KG1 (cell line): Measurements from ENCODE around the gene FOXRED2.
A peak's percentile ranks its signal among the peaks of the same experiment; 100 is the strongest.

ENCODE experiments used
- DNase-seq: peaks from one replicate; lab custom pipeline; 2025; lab: John Stamatoyannopoulos, UW

FOXRED2 gene

GRCh38 chr22:36514766-36515165, 7.9 kb upstream of the FOXRED2 start:
- no peak for DNase-seq

DNA sequence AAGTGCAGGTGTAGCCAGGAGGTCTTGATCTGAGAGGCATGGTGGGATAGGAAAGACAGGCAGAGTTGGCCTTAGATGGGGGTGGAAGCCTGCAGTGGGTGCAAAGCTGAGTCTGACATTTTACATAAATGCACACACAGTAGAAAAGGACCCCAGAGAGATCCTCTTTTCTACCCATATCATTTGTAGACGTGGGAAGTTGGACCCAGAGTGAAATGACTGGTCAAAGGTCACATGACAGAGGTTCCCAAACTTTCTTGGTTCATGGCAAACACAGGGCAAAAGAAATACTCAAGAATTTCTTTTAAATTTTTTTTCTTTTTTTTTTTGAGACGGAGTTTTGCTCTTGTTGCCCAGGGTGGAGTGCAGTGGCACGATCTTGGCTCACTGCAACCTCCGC, 6.2 kb upstream of the FOXRED2 start:
- no peak for DNase-seq

- DNase-seq, result no peak
These were observed 5.5 kb upstream of the FOXRED2 start for GRCh38 chr22:36512333-36512732.

- no peak for DNase-seq
These were observed 4.4 kb upstream of the FOXRED2 start for GRCh38 chr22:36510966-36511881.

DNA sequence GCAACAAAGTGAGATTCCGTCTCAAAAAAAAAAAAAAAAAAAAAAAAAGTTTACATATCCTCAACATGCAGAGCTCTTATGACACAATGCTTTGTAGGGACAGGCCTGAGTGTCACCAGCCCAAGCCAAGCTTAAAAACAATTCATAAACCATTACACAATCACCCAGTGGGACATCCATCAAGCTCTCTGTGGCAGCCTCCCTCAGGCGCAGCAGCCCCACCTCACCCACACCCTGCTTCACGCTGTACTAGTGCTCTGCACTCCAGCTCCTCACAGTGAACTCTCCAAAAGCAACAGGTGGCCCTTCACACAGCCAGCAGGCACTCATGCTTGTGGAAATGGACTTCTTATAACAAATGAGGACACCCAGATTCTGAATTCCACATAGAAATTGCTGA, 3.5 kb upstream of the FOXRED2 start:
- no peak for DNase-seq

DNA sequence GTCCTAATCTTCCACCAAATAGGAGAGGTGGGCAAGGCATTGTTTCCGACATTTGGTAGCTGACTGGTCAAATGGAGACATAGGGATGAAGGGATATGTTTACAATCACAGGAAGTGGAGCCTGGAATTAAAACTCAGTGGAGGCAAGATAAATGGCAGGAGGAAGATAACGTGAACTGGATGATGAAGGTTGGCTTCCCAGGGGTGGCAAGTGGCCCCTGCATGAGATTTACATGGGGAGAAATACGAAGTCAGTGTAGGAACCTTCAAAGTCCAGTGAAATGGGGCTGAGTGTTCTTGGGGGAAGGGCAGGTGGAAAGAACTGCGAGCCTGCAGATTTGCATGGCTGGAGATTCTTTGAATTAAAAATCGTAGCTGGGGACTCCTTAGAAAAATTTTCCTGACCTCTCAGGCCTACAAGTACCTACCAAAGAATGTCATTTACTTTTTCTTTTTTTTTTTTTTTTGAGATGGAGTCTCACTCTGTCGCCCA, 724 bp upstream of the FOXRED2 start:
- no peak for DNase-seq

DNA sequence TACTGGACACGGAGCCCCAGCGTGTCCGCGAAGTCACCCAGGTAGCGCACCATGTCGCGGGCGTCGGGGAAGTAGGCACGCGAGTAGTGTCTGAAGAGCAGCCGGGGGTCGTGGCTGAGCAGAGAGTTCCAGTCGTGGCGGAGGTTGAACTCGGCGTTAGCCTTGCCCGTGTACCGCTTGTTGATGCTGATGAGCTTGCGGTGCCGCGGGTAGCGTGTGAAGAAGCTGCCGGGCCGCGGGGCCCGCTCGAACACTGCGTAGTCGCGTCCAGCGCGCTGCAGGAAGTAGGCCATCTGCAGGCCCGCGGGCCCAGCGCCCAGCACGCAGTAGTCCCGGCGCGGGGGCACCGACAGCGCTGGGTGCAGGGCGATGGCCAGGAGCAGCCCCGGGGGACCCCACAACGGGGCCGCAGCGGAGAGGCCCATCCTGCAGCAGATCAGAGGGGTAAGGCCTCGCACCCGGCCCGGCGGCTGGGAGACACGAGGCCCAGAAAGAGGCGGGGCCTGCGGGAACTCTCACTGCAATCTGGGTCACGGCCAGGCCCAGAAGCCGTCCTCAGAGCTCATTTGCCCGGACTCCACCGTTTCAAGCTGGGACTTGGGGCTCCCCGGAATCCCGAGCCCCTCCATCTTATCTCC, 723 bp downstream of the FOXRED2 start:
- no peak for DNase-seq

DNA sequence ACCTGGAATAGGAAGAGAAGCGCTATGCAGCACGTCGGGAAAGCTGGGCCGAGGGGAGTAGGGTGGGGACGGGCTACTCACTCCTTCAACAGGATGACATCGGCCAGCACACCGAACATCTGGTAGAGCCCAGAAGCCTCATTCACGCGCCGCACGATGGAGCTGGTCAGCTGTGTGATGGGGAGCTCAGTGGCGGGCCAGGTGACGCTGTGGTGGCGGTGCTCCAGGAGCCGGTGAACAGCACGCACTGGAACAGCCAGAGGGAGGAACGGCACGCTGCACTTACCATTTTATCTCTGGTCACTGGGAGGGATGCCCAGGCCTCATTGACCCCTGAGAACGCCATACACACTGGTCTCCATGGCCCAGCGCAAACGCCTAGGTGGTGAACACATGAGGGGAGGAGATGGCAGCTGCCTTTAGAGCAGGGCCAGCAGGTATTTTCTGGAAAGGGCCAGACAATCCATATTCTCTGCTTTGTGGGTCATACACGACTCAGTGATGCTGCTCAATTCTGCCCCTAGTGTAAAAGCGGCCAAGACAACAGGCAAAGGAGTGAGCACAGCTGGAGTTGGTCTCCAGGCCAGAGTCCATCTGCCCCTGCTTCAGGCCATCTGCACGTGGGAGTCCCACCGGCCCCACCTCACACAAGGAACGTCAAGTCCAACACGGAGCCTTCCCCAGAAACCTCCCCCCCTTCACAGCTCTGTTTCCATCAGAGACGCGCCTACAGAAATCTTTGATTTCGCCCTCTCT, 8.8 kb downstream of the FOXRED2 start:
- no peak for DNase-seq

- DNase-seq, result peak; percentile 75
These were observed 13.1 kb downstream of the FOXRED2 start for GRCh38 chr22:36493690-36494110.

DNA sequence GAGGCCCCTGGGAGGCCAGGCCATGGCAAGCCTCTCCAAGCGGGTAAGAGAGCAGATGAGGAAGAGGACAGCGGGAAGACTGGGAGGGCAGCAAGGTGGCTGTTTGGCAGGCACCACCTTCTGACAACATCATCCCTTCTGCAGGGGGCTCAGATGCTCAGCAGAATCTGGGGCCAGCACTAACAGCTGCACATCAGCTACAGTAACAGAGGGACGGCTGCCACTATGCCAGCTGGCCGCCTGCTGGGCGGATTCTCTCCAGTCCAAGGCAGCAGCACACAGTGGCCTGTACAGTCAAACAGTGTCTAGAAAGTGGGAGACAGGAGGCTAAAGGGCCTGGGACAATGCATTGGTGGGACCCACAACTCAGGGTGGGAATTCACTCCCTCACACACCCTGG, 14.7 kb downstream of the FOXRED2 start:
- no peak for DNase-seq

DNA sequence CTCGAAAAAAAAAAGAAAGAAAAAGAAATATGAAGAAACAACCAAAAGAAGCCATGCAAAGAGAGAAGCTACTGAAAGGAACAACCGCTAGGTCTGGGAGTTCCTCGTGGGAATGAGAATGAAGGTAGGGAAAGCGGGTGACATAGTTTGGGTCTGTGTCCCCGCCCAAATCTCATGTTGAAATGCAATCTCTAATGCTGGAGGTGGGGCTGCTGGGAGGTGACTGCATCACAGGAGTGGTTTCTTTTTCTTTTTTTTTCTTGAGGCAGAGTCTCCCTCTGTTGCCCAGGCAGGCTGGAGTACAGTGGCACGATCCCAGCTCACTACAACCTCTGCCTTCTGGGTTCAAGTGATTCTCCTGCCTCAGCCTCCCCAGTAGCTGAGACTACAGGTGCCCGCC, 15.7 kb downstream of the FOXRED2 start:
- DNase-seq, result no peak

- DNase-seq, result no peak
These were observed 20.0 kb downstream of the FOXRED2 start for GRCh38 chr22:36486619-36487384.

GRCh38 chr22:36481393-36482168, 25.3 kb downstream of the FOXRED2 start, which contains the start of gene TXN2:
Gene TXN2 (minus strand): TSS chr22:36481640. CDS start chr22:36480837, 803 bp downstream.
- peak; percentile 88 for DNase-seq

DNA sequence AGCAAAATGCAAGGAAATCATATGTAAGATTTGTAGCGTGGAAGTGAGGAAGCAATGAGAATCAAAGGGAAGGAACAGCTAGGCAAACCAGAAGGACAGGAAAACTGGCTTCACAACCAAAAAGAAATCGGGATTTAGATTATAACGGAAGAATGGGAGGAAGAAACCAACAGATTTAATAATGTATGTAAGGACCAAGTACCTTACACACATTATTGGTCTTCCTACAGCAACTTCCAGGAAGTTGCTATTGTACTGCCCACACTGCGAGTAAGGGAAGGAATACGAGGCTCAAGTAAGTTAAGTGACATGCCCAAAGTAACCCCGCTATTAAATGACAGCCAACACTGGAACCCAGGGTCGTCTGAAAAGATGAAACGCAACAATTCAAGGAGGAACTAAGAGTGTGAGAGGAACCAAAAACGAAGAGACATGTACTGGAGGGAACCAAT, 25.9 kb downstream of the FOXRED2 start:
- DNase-seq, result no peak

DNA sequence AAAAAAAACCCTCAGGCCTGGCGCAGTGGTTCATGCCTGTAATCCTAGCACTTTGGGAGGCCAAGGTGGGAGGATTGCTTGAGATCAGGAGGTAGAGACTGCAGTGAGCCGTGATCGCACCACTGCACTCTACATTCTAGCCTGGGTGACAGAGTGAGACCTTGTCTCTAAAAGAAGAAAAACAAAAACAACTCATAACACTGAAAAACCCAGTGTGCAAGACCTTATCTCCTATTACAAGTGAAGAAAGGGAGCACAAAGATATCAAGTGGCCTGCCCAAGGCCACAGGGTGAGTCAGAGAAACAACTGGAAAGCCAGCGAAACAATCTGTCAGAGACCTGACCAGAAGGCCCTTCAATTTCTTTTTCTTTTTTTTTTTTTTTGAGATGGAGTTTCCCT, 27.9 kb downstream of the FOXRED2 start:
- DNase-seq, result no peak

DNA sequence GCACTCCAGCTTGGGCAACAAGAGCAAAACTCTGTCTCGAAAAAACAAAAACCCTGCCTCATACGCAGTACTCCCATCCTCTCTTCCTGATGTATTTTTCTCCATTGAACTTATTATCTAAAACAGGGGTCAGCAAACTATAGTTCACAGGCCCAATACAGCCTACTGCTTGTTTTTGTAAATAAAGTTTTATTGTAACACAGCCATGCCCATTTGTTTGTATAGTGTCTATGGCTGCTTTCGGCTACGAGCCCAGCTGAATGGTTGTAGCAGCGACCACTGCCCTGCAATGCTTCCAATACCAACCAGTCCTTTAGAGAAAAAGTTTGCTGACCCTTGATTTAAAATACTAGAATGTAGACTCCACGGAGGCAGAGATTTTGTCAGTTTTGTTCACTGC, 31.5 kb downstream of the FOXRED2 start:
- DNase-seq, result no peak

DNA sequence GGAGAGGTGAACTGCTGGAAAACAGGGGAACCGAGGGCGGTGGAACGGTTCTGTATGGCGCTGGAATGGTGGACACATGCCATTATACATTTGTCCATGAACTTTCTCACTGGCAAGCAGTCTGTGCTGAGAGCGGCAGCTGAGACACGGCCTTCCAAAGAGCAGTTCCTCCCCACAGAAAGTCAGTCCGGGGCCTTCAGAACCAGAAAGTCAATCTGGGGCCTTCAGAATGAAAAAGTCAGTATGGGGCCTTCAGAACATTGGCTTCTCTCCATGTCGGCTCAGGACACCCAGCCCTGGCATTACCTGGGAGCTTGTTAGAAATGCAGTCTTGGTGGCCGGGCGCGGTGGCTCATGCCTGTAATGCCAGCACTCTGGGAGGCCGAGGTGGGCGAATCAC, 34.2 kb downstream of the FOXRED2 start:
- DNase-seq, result no peak

- no peak for DNase-seq
These were observed 35.5 kb downstream of the FOXRED2 start for GRCh38 chr22:36471341-36471821.

GRCh38 chr22:36470994-36471331, 35.9 kb downstream of the FOXRED2 start:
- no peak for DNase-seq

GRCh38 chr22:36470162-36470993, 36.5 kb downstream of the FOXRED2 start:
- peak; percentile 82 for DNase-seq
